HEK293 (cell line): Measurements from ENCODE around the gene HOOK1.

Source experiments
- CTCF ChIA-PET: fragments of 350-600 bp; formaldehyde crosslinking; extraction: SDS; loops from one replicate; lab custom pipeline; 2021; ENCODE audit warnings: antibody characterized with exemption; lab: Yijun Ruan, JAX
- POLR2A ChIA-PET: fragments of 300-600 bp; formaldehyde crosslinking; extraction: SDS; loops from one replicate; lab custom pipeline; 2020; ENCODE audit warnings: antibody characterized with exemption, inconsistent platforms; lab: Yijun Ruan, JAX
- H3K27ac ChIP-seq: fragments of 200-500 bp; sonication (Bioruptor generic); 2 replicates; pipeline ENCODE4 v1.5.1; 2014; ENCODE audit warnings: low read depth, low read length, control low read depth, inconsistent platforms; ENCODE audit errors: extremely low read depth
- H3K36me3 ChIP-seq, 2 experiments: fragments of 200-500 bp in 1 of 2; sonication (Bioruptor generic) in 1 of 2; 1 replicate in 1 of 2; 2 replicates in 1 of 2; pipeline ENCODE4 v1.5.1; 2014 to 2017; ENCODE audit warnings: inconsistent platforms in 2 of 2, low read length in 2 of 2; ENCODE audit not compliant: control insufficient read depth in 2 of 2, insufficient read depth in 1 of 2
- H3K4me1 ChIP-seq: fragments of 200-500 bp; sonication (Bioruptor generic); 2 replicates; pipeline ENCODE4 v1.5.1; 2014; ENCODE audit warnings: mild to moderate bottlenecking, low read length, inconsistent platforms; ENCODE audit not compliant: control insufficient read depth, insufficient read depth
- H3K4me3 ChIP-seq: 2 replicates; pipeline ENCODE4 v1.5.1; 2011; ENCODE audit warnings: low read depth, mild to moderate bottlenecking, control low read depth, low read length, moderate library complexity
- H3K9me3 ChIP-seq: fragments of 200-500 bp; sonication (Bioruptor generic); 2 replicates; pipeline ENCODE4 v1.5.1; 2014; ENCODE audit warnings: low read depth, low read length, inconsistent platforms; ENCODE audit not compliant: control insufficient read depth, insufficient read depth
- HOXD13 ChIP-seq: sonication (generic); formaldehyde crosslinking; IDR thresholded peaks from 2 replicates; pipeline ENCODE4 v1.8.0; 2022; ENCODE audit warnings: missing genetic modification reagents, borderline replicate concordance
- MZF1 ChIP-seq: fragments of 450-650 bp; formaldehyde crosslinking; IDR thresholded peaks from 2 replicates; pipeline ENCODE4 v1.5.1; 2017; ENCODE audit warnings: missing biosample characterization, missing genetic modification characterization, borderline replicate concordance
- PBX3 ChIP-seq: sonication (generic); formaldehyde crosslinking; IDR thresholded peaks from 2 replicates; pipeline ENCODE4 v1.8.1; 2022; ENCODE audit warnings: mild to moderate bottlenecking, moderate library complexity, missing genetic modification reagents
- PRDM10 ChIP-seq: fragments of 450-650 bp; formaldehyde crosslinking; IDR thresholded peaks from 2 replicates; pipeline ENCODE4 v1.5.1; 2016; ENCODE audit warnings: missing biosample characterization, missing genetic modification characterization
- SP7 ChIP-seq: fragments of 450-650 bp; formaldehyde crosslinking; IDR thresholded peaks from 2 replicates; pipeline ENCODE4 v1.5.1; 2016; ENCODE audit warnings: missing biosample characterization, missing genetic modification characterization
- TRIM28 ChIP-seq: IDR thresholded peaks from 2 replicates; pipeline ENCODE4 v1.6.1; 2011; ENCODE audit warnings: low read length, control low read depth, borderline replicate concordance
- WT1 ChIP-seq: fragments of 450-650 bp; formaldehyde crosslinking; IDR thresholded peaks from 2 replicates; pipeline ENCODE4 v1.5.1; 2016; ENCODE audit warnings: missing biosample characterization, missing genetic modification characterization
- ZEB2 ChIP-seq: fragments of 450-650 bp; formaldehyde crosslinking; IDR thresholded peaks from 2 replicates; pipeline ENCODE4 v1.5.1; 2016; ENCODE audit warnings: missing biosample characterization, missing genetic modification characterization
- ZFP69B ChIP-seq: fragments of 450-650 bp; formaldehyde crosslinking; IDR thresholded peaks from 2 replicates; pipeline ENCODE4 v1.5.1; 2016; ENCODE audit warnings: missing biosample characterization, missing genetic modification characterization
- ZNF121 ChIP-seq: fragments of 450-650 bp; formaldehyde crosslinking; IDR thresholded peaks from 2 replicates; pipeline ENCODE4 v1.5.1; 2016; ENCODE audit warnings: missing biosample characterization, missing genetic modification characterization
- ZNF16 ChIP-seq: fragments of 450-650 bp; formaldehyde crosslinking; IDR thresholded peaks from 2 replicates; pipeline ENCODE4 v1.5.1; 2016; ENCODE audit warnings: low read depth, missing biosample characterization, missing genetic modification characterization
- ZNF221 ChIP-seq: fragments of 450-650 bp; formaldehyde crosslinking; IDR thresholded peaks from 2 replicates; pipeline ENCODE4 v1.5.1; 2017; ENCODE audit warnings: missing biosample characterization, missing genetic modification characterization, borderline replicate concordance
- ZNF341 ChIP-seq: fragments of 450-650 bp; formaldehyde crosslinking; IDR thresholded peaks from 2 replicates; pipeline ENCODE4; 2016; ENCODE audit warnings: low read depth, missing biosample characterization, missing genetic modification characterization
- ZNF362 ChIP-seq: fragments of 450-650 bp; formaldehyde crosslinking; IDR thresholded peaks from 2 replicates; pipeline ENCODE4 v1.5.1; 2016; ENCODE audit warnings: missing biosample characterization, missing genetic modification characterization
- ZNF366 ChIP-seq: fragments of 450-650 bp; formaldehyde crosslinking; conservative IDR thresholded peaks from 2 replicates; pipeline ENCODE4 v1.5.1; 2016; ENCODE audit warnings: missing biosample characterization, missing genetic modification characterization
- ZNF394 ChIP-seq: fragments of 450-650 bp; formaldehyde crosslinking; IDR thresholded peaks from 2 replicates; pipeline ENCODE4 v1.5.1; 2016; ENCODE audit warnings: missing biosample characterization, missing genetic modification characterization, mild to moderate bottlenecking, moderate library complexity, borderline replicate concordance
- ZNF473 ChIP-seq: fragments of 450-650 bp; formaldehyde crosslinking; IDR thresholded peaks from 2 replicates; pipeline ENCODE4 v1.5.1; 2017; ENCODE audit warnings: missing biosample characterization, missing genetic modification characterization
- ZNF510 ChIP-seq: fragments of 450-650 bp; formaldehyde crosslinking; IDR thresholded peaks from 2 replicates; pipeline ENCODE4 v1.5.1; 2018; ENCODE audit warnings: mild to moderate bottlenecking, missing genetic modification characterization, missing biosample characterization; ENCODE audit not compliant: insufficient replicate concordance
- ZNF600 ChIP-seq: fragments of 450-650 bp; formaldehyde crosslinking; IDR thresholded peaks from 2 replicates; pipeline ENCODE4 v1.5.1; 2016; ENCODE audit warnings: missing biosample characterization, missing genetic modification characterization
- ZNF623 ChIP-seq: fragments of 450-650 bp; formaldehyde crosslinking; IDR thresholded peaks from 2 replicates; pipeline ENCODE4 v1.5.1; 2016; ENCODE audit warnings: missing biosample characterization, missing genetic modification characterization
- ZNF692 ChIP-seq: fragments of 450-650 bp; formaldehyde crosslinking; IDR thresholded peaks from 2 replicates; pipeline ENCODE4 v1.5.1; 2016; ENCODE audit warnings: missing biosample characterization, missing genetic modification characterization
- ZXDB ChIP-seq: fragments of 450-650 bp; formaldehyde crosslinking; IDR thresholded peaks from 2 replicates; pipeline ENCODE4 v1.5.1; 2016; ENCODE audit warnings: missing biosample characterization, missing genetic modification characterization

The HOOK1 gene

GRCh38 chr1:59831529-59831928 is 16.8 kb downstream of the HOOK1 start:
- Histone ChIP-seq H3K36me3 (peaks cover 4 to 13% of the 10 kb centered on the region in 2 experiments; a peak in 2 of 3 replicates), H3K27ac (peak overlapping the region; percentile 4; the same call in 1 of the 2 replicates), H3K4me3 (no peak overlapping the region), H3K9me3 (no peaks in the 10 kb centered on the region), H3K4me1 (peaks cover 6% of the 10 kb centered on the region; the same call in 1 of the 2 replicates)
- CTCF ChIA-PET = no interaction called here
- POLR2A ChIA-PET = no interaction called here
- TF ChIP-seq ZNF366 (tag by site-specific recombination) (peak; percentile 43; the same call in 1 of the 2 replicates), ZFP69B (tag by site-specific recombination) (peak; percentile 89), TRIM28 (peak; percentile 95; the same call in 1 of the 2 replicates), SP7 (tag by site-specific recombination) (0 out of 2 replicates have a peak, but pooled peaks have one; percentile 34), PRDM10 (tag by site-specific recombination) (peak; percentile 29; the same call in 1 of the 2 replicates), ZNF221 (tag by site-specific recombination) (no peak), ZNF394 (tag by site-specific recombination) (no peak), ZNF623 (tag by site-specific recombination) (no peak), ZNF510 (tag by site-specific recombination) (no peak), ZEB2 (tag by site-specific recombination) (0 out of 2 replicates have a peak, but pooled peaks have one; percentile 15), ZXDB (0 out of 2 replicates have a peak, but pooled peaks have one; percentile 31), MZF1 (tag by site-specific recombination) (0 out of 2 replicates have a peak, but pooled peaks have one; percentile 55), ZNF341 (peak; percentile 22; the same call in 1 of the 2 replicates), ZNF16 (0 out of 2 replicates have a peak, but pooled peaks have one; percentile 27), WT1 (tag by site-specific recombination) (no peak), ZNF692 (tag by site-specific recombination) (peak; percentile 97), HOXD13 (CRISPR knock-in tag) (no peak)

- ChIA-PET CTCF (interaction anchor here (0.6 kb wide), 2 partner anchors 9 to 198 kb away, joined by 3 to 4 read pairs; no protein-coding TSS in a partner anchor), POLR2A (no interaction called here)
- Histone ChIP-seq H3K36me3 (peaks cover 4 to 20% of the 10 kb centered on the region in 2 experiments; a peak in 2 of 3 replicates), H3K4me3 (no peak overlapping the region), H3K9me3 (no peaks in the 10 kb centered on the region), H3K27ac (no peak overlapping the region), H3K4me1 (peaks cover 6% of the 10 kb centered on the region; the same call in 1 of the 2 replicates)
- no peak for TF ChIP-seq ZNF362 (tag by site-specific recombination)
- no peak for TF ChIP-seq ZNF600
- no peak for TF ChIP-seq ZNF473
- TF ChIP-seq ZNF121 (tag by site-specific recombination) = no peak
- TF ChIP-seq TRIM28 = no peak
- TF ChIP-seq PBX3 = no peak
Measured at GRCh38 chr1:59833022-59833421, 18.3 kb downstream of the HOOK1 start.
